NCI-H2227 (cell line): ENCODE data around the gene FAM227A.

Experiments used
- DNase-seq: peaks from one replicate; lab custom pipeline; 2025; ENCODE audit not compliant: unreplicated experiment; lab: John Stamatoyannopoulos, UW

Gene FAM227A

DNA sequence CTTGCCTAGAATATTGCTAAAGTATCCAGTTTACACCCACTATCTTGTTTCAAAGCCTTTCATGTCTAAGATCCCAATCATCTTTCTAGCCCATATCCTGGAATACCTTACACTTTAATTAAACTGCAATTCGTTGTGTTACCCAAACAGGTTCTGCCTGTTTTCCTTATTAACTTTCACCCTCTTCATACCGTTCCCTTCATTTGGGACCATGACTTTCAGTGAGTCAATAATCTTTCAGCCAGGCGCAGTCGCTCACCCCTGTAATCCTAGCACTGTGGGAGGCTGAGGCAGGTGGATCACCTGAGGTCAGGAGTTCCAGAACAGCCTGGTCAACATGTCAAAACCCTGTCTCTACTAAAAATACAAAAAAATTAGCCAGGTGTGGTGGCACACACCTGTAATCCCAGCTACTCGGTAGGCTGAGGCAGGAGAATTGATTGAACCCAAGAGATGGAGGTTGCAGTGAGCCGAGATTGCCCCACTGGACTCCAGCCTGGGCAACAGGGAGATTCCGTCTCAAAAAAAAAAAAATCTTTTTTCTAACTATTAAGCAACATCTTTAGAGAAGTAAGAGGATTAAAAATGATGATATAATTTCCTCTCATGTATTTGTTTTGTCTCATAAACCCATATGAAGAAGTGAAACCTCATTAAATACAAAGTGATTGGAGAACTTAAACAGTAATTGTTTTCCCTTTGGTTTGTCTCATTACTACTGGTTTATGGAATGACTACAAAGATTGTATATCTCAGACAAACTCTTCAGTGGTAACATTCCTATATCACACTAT, 106.9 kb downstream of the FAM227A start:
- no peak for DNase-seq

- no peak for DNase-seq
Measured at GRCh38 chr22:38540701-38541100, 115.5 kb downstream of the FAM227A start.

DNA sequence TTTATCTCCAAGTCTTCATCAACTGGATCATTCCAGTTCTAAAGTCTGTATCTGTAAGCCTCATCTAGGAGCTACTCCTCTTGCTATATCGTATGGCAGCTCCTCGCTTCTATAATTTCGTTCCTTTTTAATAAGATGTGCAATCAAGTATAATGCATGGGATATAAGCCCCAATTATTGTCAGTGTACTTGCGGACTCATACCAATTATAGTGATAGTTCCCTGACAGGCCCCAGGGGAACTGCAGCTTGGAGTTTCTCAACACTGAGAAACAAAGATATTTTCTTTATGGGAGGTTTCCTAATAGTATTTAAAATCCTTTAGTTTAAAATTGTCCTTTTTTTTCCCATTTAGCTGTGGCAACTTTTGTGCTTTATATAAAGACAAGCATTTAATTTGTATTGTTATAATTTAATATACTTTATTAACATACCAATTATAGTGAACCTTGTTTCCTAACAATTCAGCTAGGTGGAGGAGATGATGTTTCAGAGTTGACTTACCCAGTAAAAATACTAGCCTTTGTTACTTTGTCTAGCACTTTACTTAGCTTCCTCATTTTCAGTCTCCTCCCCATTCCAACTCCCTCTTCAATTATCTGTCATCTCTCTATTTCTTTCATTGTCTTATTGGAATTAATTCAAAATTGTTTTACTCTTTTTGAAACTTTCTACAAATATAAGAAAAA, 124.8 kb downstream of the FAM227A start:
- no peak for DNase-seq
